ENCODE measurements around the gene PPP2R5C.
"Not testable (repeated sequence)": the region's sequence is repeated elsewhere in the genome, so short reads cannot be mapped to it uniquely, and the experiment has no call there.

The PPP2R5C gene

GRCh38 chr14:101966742-101967141 is 205.2 kb downstream of the PPP2R5C start:
- no peak for DNase-seq (ENCODE audit: low read depth)

GRCh38 chr14:101968186-101968585 is 206.7 kb downstream of the PPP2R5C start:
- no peak for DNase-seq (ENCODE audit: low read depth)

- DNase-seq (ENCODE audit: low read depth): no peak
These were observed 208.0 kb downstream of the PPP2R5C start for GRCh38 chr14:101969481-101969880.

DNA sequence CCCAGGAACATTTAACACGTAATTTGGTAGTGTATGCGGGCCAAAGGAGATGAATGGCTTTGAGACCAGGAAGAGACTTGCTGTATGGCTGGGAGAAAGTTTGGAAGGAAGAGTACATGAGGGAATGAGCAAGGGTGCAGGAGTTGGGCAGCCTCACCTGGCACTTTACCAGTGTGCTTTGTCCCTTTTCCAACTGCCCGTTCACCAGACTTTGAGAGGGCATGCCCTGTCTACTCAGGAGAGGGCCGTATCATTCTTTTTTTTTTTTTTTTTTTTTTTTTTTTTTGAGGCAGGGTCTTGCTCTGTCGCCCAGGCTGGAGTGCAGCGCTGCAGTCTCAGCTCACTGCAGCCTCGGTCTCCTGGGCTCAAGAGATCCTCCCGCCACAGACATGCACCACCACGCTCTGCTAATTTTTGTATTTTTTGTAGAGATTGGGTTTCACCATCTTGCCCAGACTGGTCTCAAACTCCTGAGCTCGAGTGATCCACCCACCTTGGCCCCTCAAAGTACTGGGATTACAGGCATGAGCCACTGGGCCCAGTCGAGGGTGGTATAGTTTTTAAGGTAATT is 209.4 kb downstream of the PPP2R5C start:
- DNase-seq (ENCODE audit: low read depth): no peak

DNA sequence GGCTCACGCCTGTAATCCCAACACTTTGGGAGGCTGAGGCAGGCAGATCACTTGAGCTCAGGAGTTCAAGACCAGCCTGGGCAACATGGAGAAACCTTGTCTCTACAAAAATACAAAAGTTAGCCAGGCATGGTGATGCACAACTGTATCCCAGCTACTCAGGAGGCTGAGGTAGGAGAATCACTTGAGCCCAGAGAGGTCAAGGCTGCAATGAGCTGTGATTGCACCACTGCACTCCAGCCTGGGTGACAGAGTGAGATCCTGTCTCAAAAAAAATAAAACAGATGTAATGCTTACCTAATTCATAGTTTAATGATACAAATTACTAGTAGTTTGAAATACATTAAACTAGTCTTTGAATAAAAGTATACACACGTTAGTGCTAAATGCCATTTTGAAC is 209.9 kb downstream of the PPP2R5C start:
- DNase-seq (ENCODE audit: low read depth): not testable (repeated sequence)

GRCh38 chr14:101972126-101972866 is 210.8 kb downstream of the PPP2R5C start:
- DNase-seq (ENCODE audit: low read depth): peak; percentile 99

DNA sequence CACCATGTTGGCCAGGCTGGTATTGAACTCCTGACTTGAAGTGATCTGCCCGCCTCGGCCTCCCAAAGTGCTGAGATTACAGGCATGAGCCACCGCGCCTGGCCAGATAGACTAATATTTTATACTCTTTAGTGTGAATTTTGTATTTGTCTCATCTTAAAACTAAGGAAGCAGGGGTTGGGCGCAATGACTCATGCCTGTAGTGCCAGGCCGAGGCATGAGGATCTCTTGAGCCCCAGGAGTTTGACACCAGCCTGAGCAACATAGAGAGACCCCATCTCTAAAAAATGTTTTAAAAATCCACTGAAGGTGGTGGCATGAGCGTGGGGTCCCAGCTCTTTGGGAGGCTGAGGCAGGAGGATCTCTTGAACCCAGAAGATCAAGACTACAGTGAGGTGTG is 211.8 kb downstream of the PPP2R5C start:
- no peak for DNase-seq (ENCODE audit: low read depth)

- DNase-seq (ENCODE audit: low read depth): no peak
These were observed 213.7 kb downstream of the PPP2R5C start for GRCh38 chr14:101975231-101975630.

Measured in non-pigmented ciliary epithelial cell (primary cell).